Activated T-cell treated with anti-CD3 and anti-CD28 coated beads for 4 hours (primary cell): ENCODE measurements around the gene TMEM63C.
A peak's percentile ranks its signal among the peaks of the same experiment; 100 is the strongest.

Source experiments
- DNase-seq: peaks from one replicate; pipeline ENCODE4 v3.0.0-alpha.2; 2020

Gene TMEM63C

GRCh38 chr14:77181603-77182437 lies at the start of gene TMEM63C:
Gene TMEM63C (plus strand): TSS chr14:77181798. CDS start chr14:77218814, 37,016 bp downstream.
- peak; percentile 30 for DNase-seq

- DNase-seq: no peak
Measured at GRCh38 chr14:77131871-77132486, 49.6 kb upstream of the TMEM63C start.

GRCh38 chr14:77133720-77134338 lies 47.8 kb upstream of the TMEM63C start:
- DNase-seq: peak; percentile 19

GRCh38 chr14:77139022-77139421 lies 42.6 kb upstream of the TMEM63C start:
- DNase-seq: no peak

- no peak for DNase-seq
Measured at GRCh38 chr14:77139540-77140358, 41.8 kb upstream of the TMEM63C start.

- DNase-seq: no peak
Measured at GRCh38 chr14:77140359-77141213, 41.0 kb upstream of the TMEM63C start.

- no peak for DNase-seq
Measured at GRCh38 chr14:77141214-77142004, 40.2 kb upstream of the TMEM63C start, which contains the start of gene ZDHHC22. Gene ZDHHC22 (minus strand): TSS chr14:77141791. CDS start chr14:77139738, 2,053 bp downstream.

GRCh38 chr14:77142005-77142800 lies 39.4 kb upstream of the TMEM63C start:
- no peak for DNase-seq

GRCh38 chr14:77143071-77143470 lies 38.5 kb upstream of the TMEM63C start:
- DNase-seq: no peak

GRCh38 chr14:77144412-77145115 lies 37.0 kb upstream of the TMEM63C start:
- no peak for DNase-seq

- no peak for DNase-seq
Measured at GRCh38 chr14:77145975-77146740, 35.4 kb upstream of the TMEM63C start.

- DNase-seq: no peak
Measured at GRCh38 chr14:77148510-77149231, 32.9 kb upstream of the TMEM63C start.

- DNase-seq: no peak
Measured at GRCh38 chr14:77151245-77151644, 30.4 kb upstream of the TMEM63C start.

GRCh38 chr14:77151918-77152588 lies 29.5 kb upstream of the TMEM63C start:
- no peak for DNase-seq

GRCh38 chr14:77153802-77154201 lies 27.8 kb upstream of the TMEM63C start:
- DNase-seq: no peak

- DNase-seq: no peak
Measured at GRCh38 chr14:77154421-77154820, 27.2 kb upstream of the TMEM63C start.

GRCh38 chr14:77155083-77155482 lies 26.5 kb upstream of the TMEM63C start:
- no peak for DNase-seq
